ENCODE measurements around the gene THOC6.

Gene THOC6

GRCh38 chr16:2981899-2982250 lies 42.0 kb upstream of the THOC6 start:
- DNase-seq (ENCODE audit: low read depth, low spot score) = no peak
- Histone ChIP-seq H3K27me3 (ENCODE audit: control insufficient read depth, insufficient read depth, low read length) (no peaks in the 10 kb centered on the region), H3K4me1 (ENCODE audit: control insufficient read depth, insufficient read depth, low read length) (peaks cover 5% of the 10 kb centered on the region), H3K9me3 (ENCODE audit: control insufficient read depth, insufficient read depth, low read length) (no peaks in the 10 kb centered on the region), H3K27ac (ENCODE audit: low read length) (peak overlapping the region; percentile 49), H3K36me3 (ENCODE audit: control insufficient read depth, insufficient read depth, low read length) (peaks cover 1% of the 10 kb centered on the region), H3K4me3 (ENCODE audit: low read length) (no peak overlapping the region)
- WGBS (ENCODE audit: insufficient coverage, insufficient read length) = no CpG with 5 or more reads among the region's 4 CpGs

GRCh38 chr16:2982402-2982801 lies 41.4 kb upstream of the THOC6 start:
- Histone ChIP-seq H3K9me3 (ENCODE audit: control insufficient read depth, insufficient read depth, low read length) (no peaks in the 10 kb centered on the region), H3K27ac (ENCODE audit: low read length) (no peak overlapping the region), H3K36me3 (ENCODE audit: control insufficient read depth, insufficient read depth, low read length) (no peaks in the 10 kb centered on the region; the same call in none of the 2 replicates), H3K4me1 (ENCODE audit: control insufficient read depth, insufficient read depth, low read length) (peaks cover 5% of the 10 kb centered on the region), H3K4me3 (ENCODE audit: low read length) (no peak overlapping the region), H3K27me3 (ENCODE audit: control insufficient read depth, insufficient read depth, low read length) (no peaks in the 10 kb centered on the region)
- WGBS (ENCODE audit: insufficient coverage, insufficient read length) = 100% methylated on average over 1 of the region's 5 CpGs
- DNase-seq (ENCODE audit: low read depth, low spot score) = no peak

DNA sequence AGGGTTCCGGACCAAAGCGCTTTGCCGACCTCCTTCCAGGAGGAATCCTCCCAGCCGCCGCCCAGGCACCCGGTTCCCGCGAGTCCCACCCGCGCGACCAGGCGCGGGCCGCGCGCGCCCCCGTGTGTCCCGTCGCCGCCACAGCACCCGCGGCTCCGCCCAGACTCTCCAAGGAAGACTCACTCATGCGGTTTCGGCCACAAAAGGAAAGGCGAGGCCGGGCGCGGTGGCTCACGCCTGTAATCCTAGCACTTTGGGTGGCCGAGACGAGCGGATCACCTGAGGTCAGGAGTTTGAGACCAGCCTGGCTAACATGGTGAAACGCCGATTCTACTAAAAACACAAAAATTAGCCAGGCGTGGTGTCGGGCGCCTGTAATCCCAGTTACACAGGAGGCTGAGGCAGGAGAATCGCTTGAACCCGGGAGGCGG lies 40.1 kb upstream of the THOC6 start:
- no peak overlapping the region for H3K4me3 ChIP-seq (ENCODE audit: low read length)
- WGBS (ENCODE audit: insufficient coverage, insufficient read length) = no CpG with 5 or more reads among the region's 42 CpGs
- H3K36me3 ChIP-seq (ENCODE audit: control insufficient read depth, insufficient read depth, low read length) = no peaks in the 10 kb centered on the region; the same call in 1 of the 2 replicates
- no peaks in the 10 kb centered on the region for H3K27me3 ChIP-seq (ENCODE audit: control insufficient read depth, insufficient read depth, low read length)
- H3K9me3 ChIP-seq (ENCODE audit: control insufficient read depth, insufficient read depth, low read length) = no peaks in the 10 kb centered on the region
- H3K4me1 ChIP-seq (ENCODE audit: control insufficient read depth, insufficient read depth, low read length) = peaks cover 5% of the 10 kb centered on the region
- DNase-seq (ENCODE audit: low read depth, low spot score) = no peak
- no peak overlapping the region for H3K27ac ChIP-seq (ENCODE audit: low read length)

- no peak overlapping the region for H3K27ac ChIP-seq (ENCODE audit: low read length)
- no peaks in the 10 kb centered on the region for H3K9me3 ChIP-seq (ENCODE audit: control insufficient read depth, insufficient read depth, low read length)
- H3K27me3 ChIP-seq (ENCODE audit: control insufficient read depth, insufficient read depth, low read length) = no peaks in the 10 kb centered on the region
- H3K36me3 ChIP-seq (ENCODE audit: control insufficient read depth, insufficient read depth, low read length) = no peaks in the 10 kb centered on the region; the same call in 1 of the 2 replicates
- no CpG with 5 or more reads among the region's 9 CpGs for WGBS (ENCODE audit: insufficient coverage, insufficient read length)
- H3K4me1 ChIP-seq (ENCODE audit: control insufficient read depth, insufficient read depth, low read length) = peaks cover 10% of the 10 kb centered on the region
- DNase-seq (ENCODE audit: low read depth, low spot score) = no peak
- no peak overlapping the region for H3K4me3 ChIP-seq (ENCODE audit: low read length)
Measured at GRCh38 chr16:2985462-2985861, 38.4 kb upstream of the THOC6 start.

GRCh38 chr16:2985893-2986355 lies 37.9 kb upstream of the THOC6 start:
- Histone ChIP-seq H3K27me3 (ENCODE audit: control insufficient read depth, insufficient read depth, low read length) (no peaks in the 10 kb centered on the region), H3K4me3 (ENCODE audit: low read length) (no peak overlapping the region), H3K36me3 (ENCODE audit: control insufficient read depth, insufficient read depth, low read length) (no peaks in the 10 kb centered on the region; the same call in 1 of the 2 replicates), H3K27ac (ENCODE audit: low read length) (no peak overlapping the region), H3K9me3 (ENCODE audit: control insufficient read depth, insufficient read depth, low read length) (no peaks in the 10 kb centered on the region), H3K4me1 (ENCODE audit: control insufficient read depth, insufficient read depth, low read length) (peaks cover 14% of the 10 kb centered on the region)
- WGBS (ENCODE audit: insufficient coverage, insufficient read length) = no CpG with 5 or more reads among the region's 15 CpGs
- no peak for DNase-seq (ENCODE audit: low read depth, low spot score)

GRCh38 chr16:2986623-2987188 lies 37.1 kb upstream of the THOC6 start:
- no peak for DNase-seq (ENCODE audit: low read depth, low spot score)
- no peak overlapping the region for H3K4me3 ChIP-seq (ENCODE audit: low read length)
- no CpG with 5 or more reads among the region's 17 CpGs for WGBS (ENCODE audit: insufficient coverage, insufficient read length)
- H3K36me3 ChIP-seq (ENCODE audit: control insufficient read depth, insufficient read depth, low read length) = no peaks in the 10 kb centered on the region; the same call in 1 of the 2 replicates
- H3K9me3 ChIP-seq (ENCODE audit: control insufficient read depth, insufficient read depth, low read length) = no peaks in the 10 kb centered on the region
- no peaks in the 10 kb centered on the region for H3K27me3 ChIP-seq (ENCODE audit: control insufficient read depth, insufficient read depth, low read length)
- H3K4me1 ChIP-seq (ENCODE audit: control insufficient read depth, insufficient read depth, low read length) = peaks cover 14% of the 10 kb centered on the region
- H3K27ac ChIP-seq (ENCODE audit: low read length) = no peak overlapping the region

DNA sequence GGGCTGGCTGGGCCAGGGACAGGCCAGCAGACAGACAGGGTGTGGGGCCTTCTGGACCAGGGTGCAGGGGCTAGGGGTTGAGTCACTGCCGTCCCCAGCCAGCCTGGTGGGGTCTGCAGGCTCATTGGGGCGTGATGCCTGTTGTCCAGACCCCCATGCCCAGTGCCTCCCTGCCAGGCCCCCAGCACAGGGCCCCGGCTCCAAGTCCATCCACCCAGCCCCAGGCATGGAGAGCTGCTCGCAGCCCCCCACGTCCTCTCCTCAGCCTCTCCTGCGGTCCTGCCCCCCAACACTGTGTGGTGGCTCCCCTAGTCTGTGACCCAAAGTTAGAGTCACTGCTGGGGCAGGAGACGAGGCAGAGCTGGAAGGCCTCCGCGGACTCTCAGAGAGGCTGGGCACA lies 36.5 kb upstream of the THOC6 start:
- WGBS (ENCODE audit: insufficient coverage, insufficient read length) = no CpG with 5 or more reads among the region's 9 CpGs

DNA sequence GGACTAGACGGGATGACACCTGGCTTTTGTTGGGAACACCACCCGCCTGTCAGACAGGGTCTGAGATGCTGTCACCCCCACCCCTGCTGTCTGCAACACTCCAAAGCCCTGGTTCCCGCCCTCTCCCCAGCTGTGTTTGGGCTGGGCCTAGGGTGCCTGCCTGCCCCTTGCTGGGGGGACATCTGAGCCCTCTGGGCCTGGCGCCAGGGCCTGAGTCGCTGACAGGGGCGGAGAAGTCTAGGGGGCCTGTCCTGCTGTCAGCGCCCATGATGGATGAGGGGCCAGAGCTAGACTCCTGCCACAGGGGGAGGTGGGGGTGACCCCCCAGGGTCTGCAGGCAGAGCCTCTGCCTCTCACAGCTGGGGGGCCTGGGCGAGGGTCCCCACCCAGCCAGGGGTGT lies 36.0 kb upstream of the THOC6 start:
- H3K27me3 ChIP-seq (ENCODE audit: control insufficient read depth, insufficient read depth, low read length) = no peaks in the 10 kb centered on the region
- no peak overlapping the region for H3K4me3 ChIP-seq (ENCODE audit: low read length)
- no peak overlapping the region for H3K27ac ChIP-seq (ENCODE audit: low read length)
- no peaks in the 10 kb centered on the region for H3K9me3 ChIP-seq (ENCODE audit: control insufficient read depth, insufficient read depth, low read length)
- DNase-seq (ENCODE audit: low read depth, low spot score) = no peak
- peaks cover 12% of the 10 kb centered on the region for H3K4me1 ChIP-seq (ENCODE audit: control insufficient read depth, insufficient read depth, low read length)
- no CpG with 5 or more reads among the region's 8 CpGs for WGBS (ENCODE audit: insufficient coverage, insufficient read length)
- no peaks in the 10 kb centered on the region; the same call in 1 of the 2 replicates for H3K36me3 ChIP-seq (ENCODE audit: control insufficient read depth, insufficient read depth, low read length)

More for the DNA sequence above, 36.5 kb upstream of the THOC6 start:
- H3K27me3 ChIP-seq (ENCODE audit: control insufficient read depth, insufficient read depth, low read length) = no peaks in the 10 kb centered on the region
- H3K36me3 ChIP-seq (ENCODE audit: control insufficient read depth, insufficient read depth, low read length) = no peaks in the 10 kb centered on the region; the same call in 1 of the 2 replicates
- H3K27ac ChIP-seq (ENCODE audit: low read length) = no peak overlapping the region
- no peak for DNase-seq (ENCODE audit: low read depth, low spot score)
- H3K9me3 ChIP-seq (ENCODE audit: control insufficient read depth, insufficient read depth, low read length) = no peaks in the 10 kb centered on the region
- peaks cover 12% of the 10 kb centered on the region for H3K4me1 ChIP-seq (ENCODE audit: control insufficient read depth, insufficient read depth, low read length)
- H3K4me3 ChIP-seq (ENCODE audit: low read length) = no peak overlapping the region

- peaks cover 9% of the 10 kb centered on the region for H3K4me1 ChIP-seq (ENCODE audit: control insufficient read depth, insufficient read depth, low read length)
- no CpG with 5 or more reads among the region's 8 CpGs for whole genome bisulfite sequencing (ENCODE audit: insufficient coverage, insufficient read length)
- no peak overlapping the region for H3K4me3 ChIP-seq (ENCODE audit: low read length)
- no peaks in the 10 kb centered on the region for H3K27me3 ChIP-seq (ENCODE audit: control insufficient read depth, insufficient read depth, low read length)
- no peak for DNase-seq (ENCODE audit: low read depth, low spot score)
- H3K9me3 ChIP-seq (ENCODE audit: control insufficient read depth, insufficient read depth, low read length) = no peaks in the 10 kb centered on the region
- H3K36me3 ChIP-seq (ENCODE audit: control insufficient read depth, insufficient read depth, low read length) = no peaks in the 10 kb centered on the region; the same call in 1 of the 2 replicates
- no peak overlapping the region for H3K27ac ChIP-seq (ENCODE audit: low read length)
Measured at GRCh38 chr16:2988590-2989099, 35.2 kb upstream of the THOC6 start.

GRCh38 chr16:2990891-2991290 lies 32.9 kb upstream of the THOC6 start:
- Histone ChIP-seq H3K27me3 (ENCODE audit: control insufficient read depth, insufficient read depth, low read length) (no peaks in the 10 kb centered on the region), H3K36me3 (ENCODE audit: control insufficient read depth, insufficient read depth, low read length) (no peaks in the 10 kb centered on the region; the same call in 1 of the 2 replicates), H3K9me3 (ENCODE audit: control insufficient read depth, insufficient read depth, low read length) (no peaks in the 10 kb centered on the region), H3K4me1 (ENCODE audit: control insufficient read depth, insufficient read depth, low read length) (peaks cover 9% of the 10 kb centered on the region), H3K4me3 (ENCODE audit: low read length) (no peak overlapping the region), H3K27ac (ENCODE audit: low read length) (no peak overlapping the region)
- WGBS (ENCODE audit: insufficient coverage, insufficient read length) = no CpG with 5 or more reads among the region's 10 CpGs
- no peak for DNase-seq (ENCODE audit: low read depth, low spot score)
